Lower lobe of right lung (tissue), 2 donors: ENCODE results near the gene CSGALNACT2. TPM values are rescaled to one million over a fixed set of nuclear protein-coding genes. Genes with fewer than 3 reads are reported as not detected.

ENCODE experiments used
- ATAC-seq, 2 donors: fragments of 200-7000 bp; cut with Tn5 transposase; one replicate each; pipeline ENCODE4 v1.9.1; 2020 to 2022; ENCODE audit warnings: mild to moderate bottlenecking in 2 of 2, moderate library complexity in 2 of 2
- DNase-seq: peaks from one replicate; pipeline ENCODE4 v3.0.0-alpha.2; 2020
- H3K27ac ChIP-seq: fragments of 200-600 bp; one replicate; pipeline ENCODE4 v1.8.0; 2022
- H3K27me3 ChIP-seq: fragments of 200-600 bp; one replicate; pipeline ENCODE4 v1.8.0; 2022; ENCODE audit warnings: low read depth
- H3K36me3 ChIP-seq: fragments of 200-600 bp; one replicate; pipeline ENCODE4 v1.8.0; 2022; ENCODE audit warnings: mild to moderate bottlenecking
- H3K4me1 ChIP-seq: fragments of 200-600 bp; one replicate; pipeline ENCODE4 v1.8.0; 2022
- H3K4me3 ChIP-seq: fragments of 200-600 bp; one replicate; pipeline ENCODE4 v1.8.0; 2022; ENCODE audit warnings: mild to moderate bottlenecking
- H3K9me3 ChIP-seq: fragments of 200-600 bp; one replicate; pipeline ENCODE4 v1.8.0; 2022
- intact Hi-C: fragments of 100-400 bp; cut with DNase I; formaldehyde crosslinking; loops from one replicate; pipeline ENCODE4 v1.11.0; 2022
- total RNA-seq: library from RNA; stranded (reverse); fragmentation: NEBNext Ultra II Directional; extraction: Animal tissue kit (Norgen Biotek cat#: 25700); gene quantifications from one replicate; pipeline ENCODE4 v1.2.1, GENCODE V29; 2021
- TF ChIP-seq, protein P1 (sequence below): fragments of 200-600 bp; IDR thresholded peaks from one replicate; pipeline ENCODE4 v1.8.0; 2022; ENCODE audit warnings: antibody characterized with exemption, mild to moderate bottlenecking
- donor health status: DM: no; HTN: yes; CAD: no; lungs with severe emphysema.

Gene CSGALNACT2
- total RNA-seq, 1 donor from 2014 or later, result 36.4 TPM

GRCh38 chr10:43200538-43201390, 62.5 kb downstream of the CSGALNACT2 start:
- H3K9me3 ChIP-seq, result no peaks in the 10 kb centered on the region
- no peak overlapping the region for H3K27ac ChIP-seq
- no peak for ATAC-seq
- H3K4me1 ChIP-seq, result peaks cover 11% of the 10 kb centered on the region
- no peak overlapping the region for H3K4me3 ChIP-seq
- no peaks in the 10 kb centered on the region for H3K36me3 ChIP-seq
- TF ChIP-seq, protein P1, sequence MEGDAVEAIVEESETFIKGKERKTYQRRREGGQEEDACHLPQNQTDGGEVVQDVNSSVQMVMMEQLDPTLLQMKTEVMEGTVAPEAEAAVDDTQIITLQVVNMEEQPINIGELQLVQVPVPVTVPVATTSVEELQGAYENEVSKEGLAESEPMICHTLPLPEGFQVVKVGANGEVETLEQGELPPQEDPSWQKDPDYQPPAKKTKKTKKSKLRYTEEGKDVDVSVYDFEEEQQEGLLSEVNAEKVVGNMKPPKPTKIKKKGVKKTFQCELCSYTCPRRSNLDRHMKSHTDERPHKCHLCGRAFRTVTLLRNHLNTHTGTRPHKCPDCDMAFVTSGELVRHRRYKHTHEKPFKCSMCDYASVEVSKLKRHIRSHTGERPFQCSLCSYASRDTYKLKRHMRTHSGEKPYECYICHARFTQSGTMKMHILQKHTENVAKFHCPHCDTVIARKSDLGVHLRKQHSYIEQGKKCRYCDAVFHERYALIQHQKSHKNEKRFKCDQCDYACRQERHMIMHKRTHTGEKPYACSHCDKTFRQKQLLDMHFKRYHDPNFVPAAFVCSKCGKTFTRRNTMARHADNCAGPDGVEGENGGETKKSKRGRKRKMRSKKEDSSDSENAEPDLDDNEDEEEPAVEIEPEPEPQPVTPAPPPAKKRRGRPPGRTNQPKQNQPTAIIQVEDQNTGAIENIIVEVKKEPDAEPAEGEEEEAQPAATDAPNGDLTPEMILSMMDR, result no peak
- no peaks in the 10 kb centered on the region for H3K27me3 ChIP-seq
- DNase-seq, result peak; percentile 40
- intact Hi-C loops, result no loop called here

- Histone ChIP-seq H3K4me3 (peak overlapping the region; percentile 51), H3K4me1 (peaks cover 11% of the 10 kb centered on the region), H3K27me3 (no peaks in the 10 kb centered on the region), H3K9me3 (no peaks in the 10 kb centered on the region), H3K36me3 (no peaks in the 10 kb centered on the region), H3K27ac (no peak overlapping the region)
- TF ChIP-seq, protein P1, result no peak
- intact Hi-C loops, result no loop called here
- ATAC-seq (no peak), DNase-seq (peak; percentile 54)
Observed at GRCh38 chr10:43201545-43202131, 63.4 kb downstream of the CSGALNACT2 start.

GRCh38 chr10:43202224-43202656, 64.0 kb downstream of the CSGALNACT2 start:
- DNase-seq, result peak; percentile 72
- ATAC-seq, result peak; percentile 64 to 73
- Histone ChIP-seq H3K27me3 (no peaks in the 10 kb centered on the region), H3K36me3 (no peaks in the 10 kb centered on the region), H3K4me3 (peak overlapping the region; percentile 51), H3K4me1 (peaks cover 11% of the 10 kb centered on the region), H3K27ac (no peak overlapping the region), H3K9me3 (no peaks in the 10 kb centered on the region)
- TF ChIP-seq, protein P1, result peak; percentile 60
- intact Hi-C loops, result no loop called here

DNA sequence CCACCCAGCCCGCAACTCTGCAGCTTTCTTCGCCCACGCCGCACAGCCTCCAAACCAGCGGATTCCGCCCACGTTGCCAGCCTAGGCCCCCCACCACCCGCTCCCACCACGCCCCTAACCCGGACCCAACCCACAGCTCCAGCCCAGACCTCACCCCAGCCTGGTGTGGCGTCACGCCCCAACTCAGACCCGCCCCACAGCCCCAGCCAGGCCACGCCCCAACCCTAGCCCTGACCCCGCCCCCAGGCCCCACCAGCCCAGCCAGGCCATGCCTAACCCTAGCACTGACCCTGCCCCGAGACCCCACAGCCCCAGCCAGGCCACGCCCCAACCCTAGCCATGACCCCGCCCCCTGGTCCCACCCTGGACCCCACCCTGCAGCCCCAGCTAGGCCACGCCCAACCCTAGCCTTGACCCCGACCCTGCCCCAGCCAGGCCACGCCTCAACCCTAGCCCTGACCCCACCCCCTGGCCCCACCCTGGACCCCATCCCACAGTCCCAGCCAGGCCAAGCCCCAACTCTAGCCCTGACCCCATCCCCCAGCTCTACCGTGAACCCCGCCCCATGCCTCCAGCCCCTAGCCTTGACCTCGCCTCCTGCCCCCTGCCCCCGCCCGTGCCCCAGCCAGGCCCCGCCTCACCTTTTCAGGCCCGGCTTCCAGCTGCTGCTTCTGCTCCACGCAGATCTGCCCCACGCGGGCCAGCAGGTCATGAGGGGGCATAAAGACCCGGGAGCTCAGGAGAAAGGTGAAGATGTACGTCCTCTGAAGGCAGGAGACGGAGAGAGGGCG, 64.6 kb downstream of the CSGALNACT2 start:
- no peaks in the 10 kb centered on the region for H3K36me3 ChIP-seq
- intact Hi-C loops, result no loop called here
- ATAC-seq, result peak; percentile 71 to 82
- peaks cover 11% of the 10 kb centered on the region for H3K4me1 ChIP-seq
- TF ChIP-seq, protein P1, result no peak
- H3K27ac ChIP-seq, result no peak overlapping the region
- no peaks in the 10 kb centered on the region for H3K27me3 ChIP-seq
- peak overlapping the region; percentile 51 for H3K4me3 ChIP-seq
- peak; percentile 75 for DNase-seq
- no peaks in the 10 kb centered on the region for H3K9me3 ChIP-seq

DNA sequence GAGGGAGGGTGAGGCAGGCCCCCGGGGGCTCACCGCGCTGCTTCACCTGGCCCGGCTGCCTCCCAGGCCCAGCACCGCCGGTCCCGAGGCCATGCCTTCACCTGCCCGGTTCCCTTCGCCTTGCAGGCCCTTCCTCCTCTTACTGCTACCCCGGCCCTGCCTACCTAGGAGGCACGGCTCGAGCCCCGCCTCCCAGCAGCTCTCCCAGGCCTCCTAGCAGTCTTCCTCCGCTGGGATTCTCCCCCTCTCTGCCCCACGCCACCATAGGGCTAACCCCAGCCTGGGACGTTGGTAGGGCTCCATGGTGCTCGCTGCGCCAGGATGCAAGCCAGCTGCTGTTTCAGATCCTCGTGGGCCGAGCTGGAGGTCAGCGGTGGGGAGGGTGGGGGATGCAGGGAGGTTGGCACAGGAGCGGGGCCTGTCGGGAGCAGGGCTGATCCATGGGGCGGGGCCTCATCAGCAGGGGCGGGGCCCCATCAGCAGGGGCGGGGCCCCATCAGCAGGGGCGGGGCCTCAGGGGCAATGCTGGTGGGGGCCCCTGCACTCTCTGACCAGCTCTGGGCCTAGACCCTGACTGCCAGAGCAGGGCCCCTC, 65.3 kb downstream of the CSGALNACT2 start:
- ATAC-seq (peak; percentile 46 to 51), DNase-seq (peak; percentile 65)
- Histone ChIP-seq H3K27me3 (no peaks in the 10 kb centered on the region), H3K9me3 (no peaks in the 10 kb centered on the region), H3K4me3 (peak overlapping the region; percentile 33), H3K4me1 (peaks cover 11% of the 10 kb centered on the region), H3K27ac (no peak overlapping the region), H3K36me3 (no peaks in the 10 kb centered on the region)
- TF ChIP-seq, protein P1, result no peak
- intact Hi-C loops, result no loop called here
